Heart right ventricle (tissue), 16 donors: ENCODE data around the gene IL27RA. TPM values are rescaled to one million over a fixed set of nuclear protein-coding genes. Genes with fewer than 3 reads are reported as not detected.

Source experiments
- ATAC-seq, 8 donors: fragments of 200-7000 bp; cut with Tn5 transposase; one replicate each; pipeline ENCODE4 v1.9.1; 2020; ENCODE audit warnings: mild to moderate bottlenecking in 8 of 8, moderate library complexity in 8 of 8, moderate number of reproducible peaks in 1 of 8
- DNase-seq, 2 donors: peaks; one replicate each; pipeline ENCODE4 v3.0.0-alpha.2; 2020
- H3K27ac ChIP-seq, 10 donors: fragments of 200-600 bp; sonication (generic) in 2 of 10; one replicate each; pipeline versions ENCODE4 v1.5.0 to v1.8.0; 2020 to 2022; ENCODE audit warnings: mild to moderate bottlenecking in 3 of 10
- H3K27me3 ChIP-seq, 7 donors: fragments of 200-600 bp; one replicate each; pipeline ENCODE4 v1.8.0; 2021 to 2022; ENCODE audit warnings: mild to moderate bottlenecking in 2 of 7
- H3K36me3 ChIP-seq, 9 donors: fragments of 200-600 bp; sonication (generic) in 1 of 9; one replicate each; pipeline versions ENCODE4 v1.5.0 to v1.8.0; 2020 to 2022; ENCODE audit warnings: mild to moderate bottlenecking in 2 of 9
- H3K4me1 ChIP-seq, 9 donors: fragments of 200-600 bp; sonication (generic) in 1 of 9; one replicate each; pipeline versions ENCODE4 v1.5.0 to v1.8.0; 2020 to 2022; ENCODE audit warnings: mild to moderate bottlenecking in 4 of 9
- H3K4me3 ChIP-seq, 10 donors: fragments of 200-600 bp; sonication (generic) in 2 of 10; one replicate each; pipeline versions ENCODE4 v1.5.0 to v1.8.0; 2020 to 2022; ENCODE audit warnings: mild to moderate bottlenecking in 7 of 10, moderate library complexity in 2 of 10
- H3K9me3 ChIP-seq, 11 donors: fragments of 200-600 bp in 10 of 11; sonication (generic) in 2 of 11; one replicate each; pipeline versions ENCODE4 v1.5.0 to v1.8.0; 2013 to 2022; ENCODE audit warnings: mild to moderate bottlenecking in 2 of 11, control low read depth in 1 of 11, moderate library complexity in 1 of 11
- WGBS, 2 donors: extraction: QIAGEN DNeasy Blood & Tissue Kit; methylation state at CpG; one replicate each; pipeline ENCODE4 v1.1.7; 2013; ENCODE audit warnings: inconsistent platforms in 1 of 2; 5-methylcytosine and 5-hydroxymethylcytosine counted together
- intact Hi-C, 10 donors: fragments of 100-400 bp; cut with DNase I; formaldehyde crosslinking; loops; one replicate each; pipeline versions ENCODE4 v1.11.1 to v1.14.2; 2022
- polyA plus RNA-seq, 2 donors: library from polyadenylated mRNA; stranded (reverse); fragments of 200-250 nt; gene quantifications; one replicate each; pipeline ENCODE4 v1.2.3, GENCODE V29; 2013
- total RNA-seq, 10 donors: library from RNA; stranded (reverse); fragmentation: NEBNext Ultra II Directional in 3 of 10; extraction: Animal tissue kit (Norgen Biotek cat#: 25700) in 3 of 10; gene quantifications; one replicate each; pipeline versions ENCODE4 v1.2.1 to v1.2.4, GENCODE V29; 2021 to 2023
- TF ChIP-seq, protein P1 (sequence below), 9 donors: fragments of 200-600 bp; sonication (generic) in 2 of 9; IDR thresholded peaks; one replicate each; pipeline versions ENCODE4 v1.5.0 to v1.8.0; 2021 to 2022; ENCODE audit warnings: antibody characterized with exemption in 9 of 9, mild to moderate bottlenecking in 5 of 9, moderate library complexity in 1 of 9
- donor health status: Arrhythmogenic right ventricular cardiomyopathy.
- donor health status: ischemic (EF 13 %, LVEDD 7.1; RV severe dilation, severe dysfunction).
- donor health status: healthy with polysubstance abuse.
- donor health status: DM: no; HTN: yes; CAD: no.
- donor health status: DM: no; HTN: no; CAD: no.
- donor health status: ischemic (EF 25% LVEDD 6.9; RV normal size, moderate dysfunction).
- donor health status: ischemic (EF 25% LVEDD 5.7; RV mildly dilated, moderate dysfunction).
- donor health status: healthy.
- donor health status: DM: yes; HTN: yes; CAD: no.
- donor health status: Ischemic cardiomyopathy.
- donor health status: ischemic (EF 35%, LVEDD 5.7; RV mildly dilated, moderate dysfunction).
- donor health status: nonischemic (EF 11% LVEDD 7.7; RV severe dilation, severe dysfunction).
- donor health status: DM: yes; HTN: yes; CAD: no.
- donor health status: PGD.
- donor health status: ischemic (EF 29% LVEDD 5.4; RV normal size, mild dysfunction).
- donor health status: nonischemic (EF 23%, LVEDD 6.1; RV moderate dilation, normal function).

IL27RA gene
- total and polyA plus RNA-seq, 12 donors = 2.4 to 7.6 (median 4.1) TPM

- no peak for DNase-seq
- WGBS, 2 donors = 94 to 95% methylated on average over 6 of the region's 6 CpGs
- H3K9me3 ChIP-seq = no peaks in the 10 kb centered on the region
- peak overlapping the region in 2 of 10 donors; percentile 18 to 68 for H3K27ac ChIP-seq
- no peaks in the 10 kb centered on the region for H3K27me3 ChIP-seq
- no peak overlapping the region for H3K4me3 ChIP-seq
- peaks cover 0 to 22% (median 17%) of the 10 kb centered on the region in 9 donors for H3K4me1 ChIP-seq
- peaks cover 0 to 100% (median 73%) of the 10 kb centered on the region in 9 donors for H3K36me3 ChIP-seq
- intact Hi-C loops = no loop called here
- no peak for ATAC-seq
- TF ChIP-seq, protein P1, sequence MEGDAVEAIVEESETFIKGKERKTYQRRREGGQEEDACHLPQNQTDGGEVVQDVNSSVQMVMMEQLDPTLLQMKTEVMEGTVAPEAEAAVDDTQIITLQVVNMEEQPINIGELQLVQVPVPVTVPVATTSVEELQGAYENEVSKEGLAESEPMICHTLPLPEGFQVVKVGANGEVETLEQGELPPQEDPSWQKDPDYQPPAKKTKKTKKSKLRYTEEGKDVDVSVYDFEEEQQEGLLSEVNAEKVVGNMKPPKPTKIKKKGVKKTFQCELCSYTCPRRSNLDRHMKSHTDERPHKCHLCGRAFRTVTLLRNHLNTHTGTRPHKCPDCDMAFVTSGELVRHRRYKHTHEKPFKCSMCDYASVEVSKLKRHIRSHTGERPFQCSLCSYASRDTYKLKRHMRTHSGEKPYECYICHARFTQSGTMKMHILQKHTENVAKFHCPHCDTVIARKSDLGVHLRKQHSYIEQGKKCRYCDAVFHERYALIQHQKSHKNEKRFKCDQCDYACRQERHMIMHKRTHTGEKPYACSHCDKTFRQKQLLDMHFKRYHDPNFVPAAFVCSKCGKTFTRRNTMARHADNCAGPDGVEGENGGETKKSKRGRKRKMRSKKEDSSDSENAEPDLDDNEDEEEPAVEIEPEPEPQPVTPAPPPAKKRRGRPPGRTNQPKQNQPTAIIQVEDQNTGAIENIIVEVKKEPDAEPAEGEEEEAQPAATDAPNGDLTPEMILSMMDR (IDR thresholded peaks at IDR 0.05) = no peak
These were observed 69.5 kb downstream of the IL27RA start for GRCh38 chr19:14101003-14101545.

DNA sequence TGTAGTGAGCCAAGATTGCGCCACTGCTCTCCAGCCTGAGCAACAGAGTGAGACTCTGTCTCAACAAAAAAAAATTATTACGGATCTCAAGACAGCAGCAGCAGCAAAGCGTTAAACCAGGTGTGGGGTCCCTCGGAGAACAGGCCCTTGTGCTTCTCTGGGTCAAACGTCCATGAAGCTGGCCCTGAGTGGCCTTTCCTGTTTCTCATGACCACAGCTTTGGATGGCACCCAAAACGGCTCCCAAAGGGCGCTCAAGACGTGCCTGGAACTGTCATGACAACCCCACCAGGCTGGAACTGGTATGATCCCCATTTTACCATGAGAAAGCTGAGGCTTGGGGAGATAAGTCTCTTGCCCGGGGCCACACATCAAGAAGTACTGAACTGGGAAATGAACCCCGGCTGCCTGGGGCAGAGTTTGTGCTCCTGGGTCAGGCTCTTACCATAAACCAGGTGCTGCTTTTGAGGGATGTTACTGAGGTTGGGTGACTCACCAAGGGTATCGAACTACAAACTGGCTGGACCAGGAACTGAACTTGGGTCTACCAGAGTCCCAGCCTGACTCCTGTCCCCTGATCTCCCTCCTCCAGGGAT is 70.6 kb downstream of the IL27RA start:
- Histone ChIP-seq H3K27me3 (no peaks in the 10 kb centered on the region), H3K27ac (peak overlapping the region in 9 of 10 donors; percentile 18 to 68 (median 52)), H3K9me3 (no peaks in the 10 kb centered on the region), H3K4me3 (no peak overlapping the region), H3K4me1 (peaks cover 0 to 29% (median 21%) of the 10 kb centered on the region in 9 donors), H3K36me3 (peaks cover 0 to 100% (median 76%) of the 10 kb centered on the region in 9 donors)
- TF ChIP-seq, protein P1 (IDR thresholded peaks at IDR 0.05) = no peak
- ATAC-seq = peak in 1 of 8 donors; percentile 28
- WGBS, 2 donors = 52 to 57% methylated on average over 11 of the region's 11 CpGs
- no peak for DNase-seq
- intact Hi-C loops = no loop called here

- Histone ChIP-seq H3K36me3 (peaks cover 0 to 99% (median 70%) of the 10 kb centered on the region in 9 donors), H3K4me1 (peaks cover 0 to 35% (median 26%) of the 10 kb centered on the region in 9 donors), H3K27ac (peak overlapping the region in 9 of 10 donors; percentile 18 to 68 (median 52)), H3K4me3 (no peak overlapping the region), H3K9me3 (no peaks in the 10 kb centered on the region), H3K27me3 (no peaks in the 10 kb centered on the region)
- 85 to 86% methylated on average over 10 of the region's 10 CpGs for WGBS, 2 donors
- ATAC-seq = no peak
- TF ChIP-seq, protein P1 (IDR thresholded peaks at IDR 0.05) = no peak
- no peak for DNase-seq
- intact Hi-C loops = no loop called here
These were observed 71.2 kb downstream of the IL27RA start for GRCh38 chr19:14102756-14103155.

Other genes with a start within 250 kb of the IL27RA start
- 1 to 10 TPM; 2.1 to 7.1 (median 3.0) TPM for gene ZSWIM4, start 236.3 kb upstream of the IL27RA start, total RNA-seq
- 1 to 10 TPM; 1.2 to 1.5 TPM for gene ZSWIM4, start 236.3 kb upstream of the IL27RA start, polyA plus RNA-seq
- gene NANOS3, start 154.6 kb upstream of the IL27RA start, total RNA-seq = 1 to 10 TPM in 3 of 10 donors, under 1 TPM in 3, not detected in 4; 0.37 to 1.5 (median 0.98) TPM
- gene NANOS3, start 154.6 kb upstream of the IL27RA start, polyA plus RNA-seq = 1 to 10 TPM in 1 of 2 donors, under 1 TPM in 1; 0.41 to 2.9 TPM
- under 1 TPM in 8 of 10 donors, not detected in 2; 0.19 to 0.88 (median 0.63) TPM for gene BRME1, start 125.6 kb upstream of the IL27RA start, total RNA-seq
- gene BRME1, start 125.6 kb upstream of the IL27RA start, polyA plus RNA-seq = 1 to 10 TPM in 1 of 2 donors, under 1 TPM in 1; 0.38 to 2.0 TPM
- 10 to 100 TPM; 13.2 to 30.2 (median 19.0) TPM for gene CC2D1A, start 125.6 kb upstream of the IL27RA start, total RNA-seq
- 10 to 100 TPM; 16.5 to 49.8 TPM for gene CC2D1A, start 125.6 kb upstream of the IL27RA start, polyA plus RNA-seq
- gene PODNL1, start 93.3 kb upstream of the IL27RA start, total RNA-seq = 1 to 10 TPM in 7 of 10 donors, under 1 TPM in 3; 0.76 to 6.2 (median 1.8) TPM
- gene PODNL1, start 93.3 kb upstream of the IL27RA start, polyA plus RNA-seq = 1 to 10 TPM in 1 of 2 donors, under 1 TPM in 1; 0.90 to 2.3 TPM
- 10 to 100 TPM; 15.5 to 21.2 (median 17.8) TPM for gene DCAF15, start 79.3 kb upstream of the IL27RA start, total RNA-seq
- 10 to 100 TPM; 26.8 to 50.0 TPM for gene DCAF15, start 79.3 kb upstream of the IL27RA start, polyA plus RNA-seq
- gene RFX1, start 25.4 kb upstream of the IL27RA start, total RNA-seq = 10 to 100 TPM; 10.4 to 15.8 (median 12.0) TPM
- gene RFX1, start 25.4 kb upstream of the IL27RA start, polyA plus RNA-seq = 1 to 10 TPM; 2.7 to 5.9 TPM
- gene RLN3, start 3.6 kb upstream of the IL27RA start, total RNA-seq = not detected
- gene RLN3, start 3.6 kb upstream of the IL27RA start, polyA plus RNA-seq = not detected
- gene PALM3, start 30.3 kb downstream of the IL27RA start, total RNA-seq = under 1 TPM in 5 of 10 donors, not detected in 5; 0.14 to 0.94 (median 0.38) TPM
- under 1 TPM in 1 of 2 donors, not detected in 1; 0.14 TPM for gene PALM3, start 30.3 kb downstream of the IL27RA start, polyA plus RNA-seq
- gene MISP3, start 41.0 kb downstream of the IL27RA start, total RNA-seq = 10 to 100 TPM in 1 of 10 donors, 1 to 10 TPM in 9; 3.1 to 10.3 (median 5.9) TPM
- gene MISP3, start 41.0 kb downstream of the IL27RA start, polyA plus RNA-seq = 10 to 100 TPM in 1 of 2 donors, 1 to 10 TPM in 1; 5.7 to 12.4 TPM
- not detected for gene C19orf67, start 54.0 kb downstream of the IL27RA start, total RNA-seq
- not detected for gene C19orf67, start 54.0 kb downstream of the IL27RA start, polyA plus RNA-seq
- gene SAMD1, start 59.0 kb downstream of the IL27RA start, total RNA-seq = 10 to 100 TPM; 26.7 to 53.0 (median 33.7) TPM
- gene SAMD1, start 59.0 kb downstream of the IL27RA start, polyA plus RNA-seq = 10 to 100 TPM; 34.4 to 55.3 TPM
- 100 to 1,000 TPM; 473 to 691 (median 518) TPM for gene PRKACA, start 86.0 kb downstream of the IL27RA start, total RNA-seq
- 100 to 1,000 TPM; 196 to 214 TPM for gene PRKACA, start 86.0 kb downstream of the IL27RA start, polyA plus RNA-seq
- 1 to 10 TPM in 3 of 10 donors, under 1 TPM in 7; 0.17 to 5.6 (median 0.63) TPM for gene ASF1B, start 104.8 kb downstream of the IL27RA start, total RNA-seq
- gene ASF1B, start 104.8 kb downstream of the IL27RA start, polyA plus RNA-seq = under 1 TPM; 0.59 to 0.90 TPM
- gene ADGRL1, start 174.4 kb downstream of the IL27RA start, total RNA-seq = 10 to 100 TPM in 9 of 10 donors, 1 to 10 TPM in 1; 9.0 to 31.9 (median 13.1) TPM
- 10 to 100 TPM in 1 of 2 donors, 1 to 10 TPM in 1; 5.1 to 12.5 TPM for gene ADGRL1, start 174.4 kb downstream of the IL27RA start, polyA plus RNA-seq